HL-60 (cell line): ENCODE measurements around the gene POU2F1.

Experiments
- GABPA ChIP-seq: IDR thresholded peaks from 2 replicates; pipeline ENCODE4 v1.6.1; 2012; ENCODE audit warnings: low read depth
- POLR2AphosphoS5 ChIP-seq: IDR thresholded peaks from 2 replicates; pipeline ENCODE4 v1.6.1; 2012; ENCODE audit warnings: low read depth
- SPI1 ChIP-seq: IDR thresholded peaks from 2 replicates; pipeline ENCODE4 v1.6.1; 2012; ENCODE audit warnings: low read depth, mild to moderate bottlenecking, borderline replicate concordance
- TF ChIP-seq, protein P1 (sequence below): IDR thresholded peaks from one replicate; pipeline ENCODE4 v1.5.1; 2011; ENCODE audit warnings: low read length, control low read depth, inconsistent platforms; ENCODE audit not compliant: insufficient read depth
- TF ChIP-seq, protein P2 (sequence below): IDR thresholded peaks from 2 replicates; pipeline ENCODE4 v1.6.1; 2012; ENCODE audit warnings: low read depth; ENCODE audit not compliant: insufficient replicate concordance

DNA sequence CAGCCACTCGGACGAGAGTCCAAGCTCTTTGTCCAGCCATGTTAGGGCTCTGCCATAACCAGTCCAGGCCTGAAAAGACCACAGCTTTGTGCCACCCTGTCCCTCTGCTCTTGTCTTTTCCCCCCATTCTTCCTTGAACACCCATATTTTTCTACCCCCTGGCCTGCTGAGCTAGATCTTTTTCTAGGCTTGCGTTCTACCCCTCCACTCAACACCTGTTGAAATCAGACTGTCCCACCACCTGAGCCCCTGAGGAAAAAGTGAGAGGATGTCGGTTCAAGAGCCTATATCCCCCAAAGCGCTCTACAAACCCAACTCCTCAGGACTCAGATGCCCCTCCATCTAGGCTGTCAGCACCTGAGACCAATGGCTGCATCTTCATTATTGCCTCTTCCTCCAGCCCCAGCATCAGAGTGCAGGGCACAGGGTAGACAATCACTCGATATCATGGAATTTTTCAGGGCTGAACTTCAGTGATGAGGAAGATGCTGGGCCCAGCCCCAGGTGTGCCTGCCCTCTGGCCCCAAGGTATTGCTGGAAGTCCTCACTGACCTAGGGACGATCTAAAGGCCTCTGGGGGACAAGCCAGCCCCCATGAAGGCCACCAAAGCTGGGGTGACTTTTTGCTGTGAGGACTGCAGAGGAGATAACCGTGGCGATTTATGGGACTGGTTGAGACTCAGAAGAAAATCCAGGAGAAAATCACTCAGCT lies 222.3 kb downstream of the POU2F1 start:
- TF ChIP-seq, protein P1, sequence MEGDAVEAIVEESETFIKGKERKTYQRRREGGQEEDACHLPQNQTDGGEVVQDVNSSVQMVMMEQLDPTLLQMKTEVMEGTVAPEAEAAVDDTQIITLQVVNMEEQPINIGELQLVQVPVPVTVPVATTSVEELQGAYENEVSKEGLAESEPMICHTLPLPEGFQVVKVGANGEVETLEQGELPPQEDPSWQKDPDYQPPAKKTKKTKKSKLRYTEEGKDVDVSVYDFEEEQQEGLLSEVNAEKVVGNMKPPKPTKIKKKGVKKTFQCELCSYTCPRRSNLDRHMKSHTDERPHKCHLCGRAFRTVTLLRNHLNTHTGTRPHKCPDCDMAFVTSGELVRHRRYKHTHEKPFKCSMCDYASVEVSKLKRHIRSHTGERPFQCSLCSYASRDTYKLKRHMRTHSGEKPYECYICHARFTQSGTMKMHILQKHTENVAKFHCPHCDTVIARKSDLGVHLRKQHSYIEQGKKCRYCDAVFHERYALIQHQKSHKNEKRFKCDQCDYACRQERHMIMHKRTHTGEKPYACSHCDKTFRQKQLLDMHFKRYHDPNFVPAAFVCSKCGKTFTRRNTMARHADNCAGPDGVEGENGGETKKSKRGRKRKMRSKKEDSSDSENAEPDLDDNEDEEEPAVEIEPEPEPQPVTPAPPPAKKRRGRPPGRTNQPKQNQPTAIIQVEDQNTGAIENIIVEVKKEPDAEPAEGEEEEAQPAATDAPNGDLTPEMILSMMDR, result no peak
- no peak for TF ChIP-seq POLR2AphosphoS5
- TF ChIP-seq GABPA, result no peak
- TF ChIP-seq, protein P2, sequence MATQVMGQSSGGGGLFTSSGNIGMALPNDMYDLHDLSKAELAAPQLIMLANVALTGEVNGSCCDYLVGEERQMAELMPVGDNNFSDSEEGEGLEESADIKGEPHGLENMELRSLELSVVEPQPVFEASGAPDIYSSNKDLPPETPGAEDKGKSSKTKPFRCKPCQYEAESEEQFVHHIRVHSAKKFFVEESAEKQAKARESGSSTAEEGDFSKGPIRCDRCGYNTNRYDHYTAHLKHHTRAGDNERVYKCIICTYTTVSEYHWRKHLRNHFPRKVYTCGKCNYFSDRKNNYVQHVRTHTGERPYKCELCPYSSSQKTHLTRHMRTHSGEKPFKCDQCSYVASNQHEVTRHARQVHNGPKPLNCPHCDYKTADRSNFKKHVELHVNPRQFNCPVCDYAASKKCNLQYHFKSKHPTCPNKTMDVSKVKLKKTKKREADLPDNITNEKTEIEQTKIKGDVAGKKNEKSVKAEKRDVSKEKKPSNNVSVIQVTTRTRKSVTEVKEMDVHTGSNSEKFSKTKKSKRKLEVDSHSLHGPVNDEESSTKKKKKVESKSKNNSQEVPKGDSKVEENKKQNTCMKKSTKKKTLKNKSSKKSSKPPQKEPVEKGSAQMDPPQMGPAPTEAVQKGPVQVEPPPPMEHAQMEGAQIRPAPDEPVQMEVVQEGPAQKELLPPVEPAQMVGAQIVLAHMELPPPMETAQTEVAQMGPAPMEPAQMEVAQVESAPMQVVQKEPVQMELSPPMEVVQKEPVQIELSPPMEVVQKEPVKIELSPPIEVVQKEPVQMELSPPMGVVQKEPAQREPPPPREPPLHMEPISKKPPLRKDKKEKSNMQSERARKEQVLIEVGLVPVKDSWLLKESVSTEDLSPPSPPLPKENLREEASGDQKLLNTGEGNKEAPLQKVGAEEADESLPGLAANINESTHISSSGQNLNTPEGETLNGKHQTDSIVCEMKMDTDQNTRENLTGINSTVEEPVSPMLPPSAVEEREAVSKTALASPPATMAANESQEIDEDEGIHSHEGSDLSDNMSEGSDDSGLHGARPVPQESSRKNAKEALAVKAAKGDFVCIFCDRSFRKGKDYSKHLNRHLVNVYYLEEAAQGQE, result no peak
- TF ChIP-seq SPI1, result no peak
